GM19463 (cell line): Measurements from ENCODE around the gene S100A4.
"Not testable (repeated sequence)": the region's sequence is repeated elsewhere in the genome, so short reads cannot be mapped to it uniquely, and the experiment has no call there.

Experiments used
- ATAC-seq: cut with Tn5 transposase; IDR thresholded peaks from one replicate; pipeline ENCODE4 v1.9.1; 2021; ENCODE audit warnings: mild to moderate bottlenecking, moderate library complexity; ENCODE audit not compliant: unreplicated experiment

S100A4 gene

GRCh38 chr1:153535242-153536011 is 10.2 kb downstream of the S100A4 start, which contains the start of gene S100A6:
TSS of gene S100A6 (minus strand) at chr1:153535991. CDS start at chr1:153535339, 652 bp downstream.
- peak; percentile 37 for ATAC-seq

- ATAC-seq = no peak
Observed at GRCh38 chr1:153534925-153535241, 10.7 kb downstream of the S100A4 start.

- ATAC-seq = no peak
Observed at GRCh38 chr1:153534226-153534924, 11.2 kb downstream of the S100A4 start.

GRCh38 chr1:153533689-153534201 is 11.9 kb downstream of the S100A4 start:
- ATAC-seq = no peak

- ATAC-seq = no peak
Observed at GRCh38 chr1:153532769-153533599, 12.6 kb downstream of the S100A4 start.

GRCh38 chr1:153532181-153532580 is 13.4 kb downstream of the S100A4 start:
- ATAC-seq = no peak

GRCh38 chr1:153531638-153532037 is 14.0 kb downstream of the S100A4 start:
- no peak for ATAC-seq

- no peak for ATAC-seq
Observed at GRCh38 chr1:153527683-153528040, 17.9 kb downstream of the S100A4 start.

GRCh38 chr1:153527023-153527682 is 18.5 kb downstream of the S100A4 start:
- no peak for ATAC-seq

- no peak for ATAC-seq
Observed at GRCh38 chr1:153526132-153526543, 19.5 kb downstream of the S100A4 start.

GRCh38 chr1:153525088-153525728 is 20.4 kb downstream of the S100A4 start:
- no peak for ATAC-seq

- ATAC-seq = not testable (repeated sequence)
Observed at GRCh38 chr1:153522353-153523048, 23.1 kb downstream of the S100A4 start.

GRCh38 chr1:153521808-153522207 is 23.8 kb downstream of the S100A4 start:
- not testable (repeated sequence) for ATAC-seq

- ATAC-seq = no peak
Observed at GRCh38 chr1:153520818-153521476, 24.7 kb downstream of the S100A4 start.

GRCh38 chr1:153520137-153520691 is 25.4 kb downstream of the S100A4 start:
- not testable (repeated sequence) for ATAC-seq

- ATAC-seq = no peak
Observed at GRCh38 chr1:153519242-153519641, 26.4 kb downstream of the S100A4 start.

GRCh38 chr1:153515504-153516394 is 29.9 kb downstream of the S100A4 start:
- ATAC-seq = no peak

- no peak for ATAC-seq
Observed at GRCh38 chr1:153513666-153514065, 31.9 kb downstream of the S100A4 start.
